ENCODE data around the gene SPATA45.
"Not testable (repeated sequence)": the region's sequence is repeated elsewhere in the genome, so short reads cannot be mapped to it uniquely, and the experiment has no call there.

SPATA45 gene

DNA sequence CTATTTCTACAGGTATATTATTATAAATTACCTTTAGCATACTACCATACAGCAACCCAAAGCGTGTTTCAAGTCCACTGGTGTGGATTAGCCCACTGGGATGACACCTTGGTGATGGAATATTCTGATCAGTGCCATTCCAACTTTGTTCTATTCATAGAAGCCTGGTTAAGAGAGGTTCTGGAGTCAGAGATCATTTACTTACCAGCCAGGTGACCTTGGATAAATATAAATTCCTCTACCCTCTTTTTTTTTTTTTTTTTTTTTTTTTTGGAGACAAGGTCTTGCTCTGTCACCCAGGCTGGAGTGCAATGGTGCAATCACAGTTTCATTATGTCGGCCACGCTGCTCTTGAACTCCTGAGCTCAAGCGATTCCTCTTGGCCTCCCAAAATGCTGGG, at the start of gene SPATA45:
TSS of gene SPATA45 (minus strand) at position 101 of the 400 bp plus-strand sequence. CDS start 11,500 bp downstream, outside the sequence.
- DNase-seq (ENCODE audit: low spot score), result no peak

DNA sequence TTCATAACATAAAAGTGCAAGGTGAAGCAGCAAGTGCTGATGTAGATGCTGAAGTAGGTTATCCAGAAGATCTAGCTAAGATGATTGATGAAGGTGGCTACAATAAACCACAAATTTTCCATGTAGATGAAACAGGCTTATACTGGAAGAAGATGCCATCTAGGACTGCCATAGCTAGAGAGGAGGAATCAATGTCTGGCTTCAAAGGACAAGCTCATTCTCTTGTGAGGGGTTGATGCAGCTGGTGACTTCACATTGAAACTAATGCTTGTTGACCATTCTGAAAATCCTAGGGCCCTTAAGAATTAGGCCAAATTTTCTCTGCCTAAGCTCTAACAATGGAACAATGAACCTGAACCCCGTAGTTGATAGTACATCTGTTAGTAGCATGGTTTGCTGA, 44.7 kb upstream of the SPATA45 start:
- no peak for DNase-seq (ENCODE audit: low spot score)

DNA sequence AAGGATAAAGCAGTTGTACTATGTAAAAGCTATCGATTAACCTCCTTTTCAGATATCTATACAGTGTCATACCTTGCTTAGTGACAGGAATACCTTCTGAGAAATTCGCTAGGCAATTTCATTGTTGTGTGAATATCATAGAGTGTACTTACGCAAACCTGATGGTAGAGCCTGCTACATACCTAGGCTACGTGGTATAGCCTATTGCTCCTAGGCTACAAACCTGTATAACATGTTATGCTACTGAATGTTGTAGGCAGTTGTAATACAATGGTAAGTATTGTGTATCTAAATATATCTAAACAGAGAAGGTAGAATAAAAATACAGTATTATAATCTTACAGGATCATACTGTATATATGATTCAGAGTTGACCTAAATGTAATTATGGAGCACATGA, 37.1 kb upstream of the SPATA45 start:
- DNase-seq (ENCODE audit: low spot score), result no peak

DNA sequence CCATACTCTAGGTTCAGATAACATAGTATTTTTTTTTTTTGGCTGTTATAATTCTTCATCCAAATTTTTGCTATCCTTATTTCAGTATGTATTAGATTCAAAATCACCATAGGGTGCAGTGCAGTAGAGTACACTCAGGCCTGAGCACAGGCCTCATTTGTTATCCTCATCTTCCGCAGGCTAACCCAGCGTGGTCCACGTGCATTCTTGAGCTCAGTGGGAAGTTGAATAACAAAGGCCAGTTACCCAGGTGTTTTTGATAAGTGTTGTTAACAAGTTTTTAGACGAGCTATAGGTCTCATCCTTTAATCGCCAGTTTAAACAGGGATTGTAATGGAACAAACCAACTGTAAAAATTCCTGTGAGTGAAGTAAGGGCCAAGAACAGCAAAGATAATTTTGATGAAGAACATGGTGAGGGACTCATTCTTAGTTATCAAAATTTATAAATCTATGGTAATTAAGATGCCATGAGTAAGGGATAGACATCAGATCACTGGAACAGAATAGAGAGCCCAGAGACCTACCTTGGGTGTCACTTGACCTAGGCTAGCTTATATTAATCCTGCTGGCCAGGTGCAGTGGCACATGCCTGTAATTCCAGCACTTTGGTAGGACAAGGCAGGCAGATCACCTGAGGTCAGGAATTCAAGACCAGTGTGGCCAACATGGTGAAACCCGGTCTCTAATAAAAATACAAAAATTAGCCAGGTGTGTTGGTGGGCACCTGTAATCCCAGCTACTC, 32.7 kb upstream of the SPATA45 start:
- no peak for DNase-seq (ENCODE audit: low spot score)

DNA sequence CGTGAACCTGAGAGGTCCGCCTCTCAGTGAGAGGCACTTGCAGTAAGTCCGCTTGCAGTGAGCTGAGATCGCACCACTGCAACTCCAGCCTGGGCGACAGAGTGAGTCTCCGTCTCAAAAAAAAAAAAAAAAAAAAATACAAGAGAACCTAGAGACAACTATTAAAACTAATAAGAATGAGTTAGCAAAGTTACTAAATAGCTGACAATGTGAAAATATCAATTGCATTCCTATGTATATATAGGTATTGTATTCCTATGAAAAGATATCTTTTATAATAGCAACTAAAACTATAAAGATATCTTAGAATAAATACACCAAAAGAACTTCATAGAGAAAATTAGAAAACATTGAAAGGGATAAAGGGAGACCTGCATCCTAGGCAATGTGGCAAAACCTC, 31.0 kb upstream of the SPATA45 start:
- no peak for DNase-seq (ENCODE audit: low spot score)

DNA sequence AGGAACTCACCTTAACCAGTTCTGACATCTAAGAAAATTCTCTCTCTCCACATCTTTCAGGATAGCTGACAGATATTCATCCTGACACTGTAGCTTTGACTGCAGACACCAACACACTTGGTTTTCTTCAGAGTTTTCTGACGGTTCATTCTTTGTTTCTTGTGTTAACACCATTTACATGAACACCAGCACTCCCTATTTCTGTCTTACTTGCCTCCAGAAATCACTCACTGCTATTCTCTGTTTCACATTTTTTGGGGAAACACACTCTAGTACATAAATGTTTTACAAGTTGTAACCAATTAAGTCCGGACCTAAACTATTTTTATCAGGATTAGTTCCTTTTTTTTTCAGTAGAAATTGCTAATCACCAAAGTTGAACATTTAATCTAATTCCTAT, 26.1 kb upstream of the SPATA45 start:
- DNase-seq (ENCODE audit: low spot score), result no peak

DNA sequence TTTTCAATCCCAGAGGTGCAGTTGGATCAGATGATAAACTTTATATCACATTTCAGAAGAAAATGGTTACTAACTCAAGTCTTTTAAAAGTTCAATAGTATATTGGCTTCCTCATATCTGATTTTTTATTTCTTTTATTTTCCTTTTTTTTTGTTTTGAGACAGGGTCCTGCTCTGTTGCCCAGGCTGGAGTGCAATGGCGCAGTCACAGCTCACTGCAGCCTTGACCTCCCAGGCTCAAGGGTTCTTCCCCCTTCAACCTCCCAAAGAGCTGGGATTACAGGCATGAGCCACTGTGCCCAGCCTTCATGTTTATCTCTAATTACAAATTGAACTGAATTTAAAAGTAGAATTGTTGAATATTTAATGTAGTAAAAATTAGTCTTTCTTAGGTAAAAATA, 24.5 kb upstream of the SPATA45 start:
- DNase-seq (ENCODE audit: low spot score), result no peak

DNA sequence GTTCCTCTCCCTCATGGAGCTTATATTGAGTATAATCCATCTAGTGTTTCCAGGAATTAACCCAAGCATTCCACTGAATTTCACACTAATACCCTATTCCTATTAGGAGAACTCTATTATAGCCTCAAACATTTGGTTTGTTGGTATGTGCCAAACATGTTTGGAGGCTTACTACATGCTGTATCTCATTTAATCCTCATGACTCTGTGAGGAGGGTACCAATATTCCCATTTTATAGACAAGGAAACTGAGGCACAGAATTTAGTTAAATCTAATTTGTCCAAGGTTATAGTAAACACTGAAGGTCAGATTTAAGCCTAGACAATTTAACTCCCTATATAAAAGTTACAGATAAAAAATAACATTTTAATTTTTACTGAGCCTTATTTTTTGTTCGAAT, 19.7 kb upstream of the SPATA45 start:
- no peak for DNase-seq (ENCODE audit: low spot score)

DNA sequence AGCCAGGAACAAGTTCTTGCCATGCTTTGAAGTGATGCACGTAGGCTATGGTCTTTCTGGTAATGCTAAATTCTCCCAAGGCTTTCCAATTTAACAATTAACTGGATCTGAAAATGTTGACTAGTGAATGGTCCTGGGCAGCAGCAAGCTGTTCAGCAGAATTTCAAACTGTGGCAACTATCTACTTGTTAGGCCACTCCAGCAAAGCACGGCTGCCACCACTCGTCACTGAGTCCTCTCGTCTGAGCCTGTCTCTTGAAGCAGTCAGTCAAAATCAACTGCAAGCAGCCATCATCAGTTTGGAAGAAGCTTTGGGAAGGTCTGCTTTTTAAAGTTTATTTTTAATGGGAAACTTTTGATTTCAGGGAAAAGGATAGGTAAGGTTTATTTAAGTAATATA, 16.8 kb upstream of the SPATA45 start:
- no peak for DNase-seq (ENCODE audit: low spot score)

DNA sequence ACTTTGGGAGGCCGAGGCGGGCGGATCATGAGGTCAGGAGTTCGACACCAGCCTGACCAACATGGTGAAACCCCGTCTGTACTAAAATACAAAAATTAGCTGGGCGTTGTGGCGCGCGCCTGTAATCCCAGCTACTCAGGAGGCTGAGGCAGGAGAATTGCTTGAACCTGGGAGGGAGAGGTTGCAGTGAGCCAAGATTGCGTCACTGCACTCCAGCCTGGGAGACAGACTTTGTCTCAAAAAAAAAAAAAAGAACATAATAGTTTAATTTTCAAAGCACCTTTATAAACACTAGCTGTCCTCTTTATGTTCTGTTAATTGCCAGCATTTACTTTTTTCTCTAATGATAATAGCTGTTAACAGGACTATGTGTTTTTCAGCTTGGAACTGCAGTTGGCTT, 15.9 kb upstream of the SPATA45 start:
- DNase-seq (ENCODE audit: low spot score), result not testable (repeated sequence)

DNA sequence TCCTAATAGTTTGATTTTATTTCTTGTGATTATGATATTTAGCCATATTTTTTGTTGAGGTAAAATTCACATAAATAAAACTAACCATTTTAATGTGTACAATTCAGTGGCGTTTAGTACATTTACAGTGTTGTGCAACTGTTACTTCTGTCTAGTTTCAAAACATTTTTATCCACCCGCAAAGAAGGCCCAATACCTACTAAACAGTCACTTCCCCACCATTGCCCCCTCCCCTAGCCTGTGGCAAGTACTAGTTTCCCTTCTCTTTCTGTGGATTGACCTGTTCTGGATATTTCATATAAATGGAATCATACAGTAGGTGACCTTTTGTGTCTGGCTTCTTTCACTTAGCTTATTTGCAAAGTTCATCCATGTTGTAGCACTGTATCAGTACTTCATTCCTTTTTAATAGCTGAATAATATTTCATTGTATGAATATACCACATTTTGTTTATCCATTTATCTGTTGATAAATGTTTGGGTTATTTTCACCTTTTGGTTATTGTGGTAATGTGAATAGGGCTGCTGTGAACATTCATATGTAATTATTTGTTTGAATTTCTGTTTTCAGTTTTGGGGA, 14.8 kb upstream of the SPATA45 start:
- DNase-seq (ENCODE audit: low spot score), result no peak

DNA sequence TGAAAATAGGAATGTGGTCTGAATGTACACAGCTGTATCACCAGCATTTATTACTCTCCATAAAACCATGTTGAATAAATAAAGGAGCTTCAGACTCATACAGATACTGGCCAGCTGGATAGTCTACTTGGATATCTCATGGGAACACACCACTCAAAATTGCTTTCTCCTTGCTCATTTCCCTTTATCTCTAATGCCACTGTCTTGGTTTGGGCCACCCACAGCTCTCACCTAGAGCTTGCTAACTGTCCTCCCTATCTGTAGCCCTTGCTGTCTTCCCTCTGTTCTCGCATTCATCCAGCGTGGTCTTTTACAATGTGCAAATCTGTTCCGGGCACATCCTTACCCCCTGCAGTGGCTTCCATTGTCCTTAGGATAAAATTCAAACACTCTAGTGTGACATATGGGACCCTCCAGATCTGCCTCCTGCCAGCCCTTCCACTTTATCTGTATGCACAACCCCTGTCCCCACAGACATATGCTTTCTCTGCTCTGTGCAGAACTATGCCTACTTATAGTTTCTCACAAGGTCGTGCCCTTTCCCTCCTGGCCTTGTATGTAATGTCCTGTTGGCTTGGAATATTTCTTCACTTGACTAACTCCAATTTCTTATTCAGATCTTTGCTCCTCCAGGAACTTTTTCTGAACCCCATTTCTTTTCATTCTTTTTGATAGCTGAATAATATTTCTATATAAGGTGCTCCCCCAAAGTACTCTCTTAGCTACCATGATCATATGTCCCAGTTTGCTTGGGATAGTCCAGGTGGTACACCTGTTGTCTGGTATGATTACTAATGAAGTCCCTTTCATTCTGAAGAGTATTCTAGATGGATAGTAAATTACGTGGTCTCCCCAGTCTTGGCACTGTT, 13.5 kb upstream of the SPATA45 start:
- DNase-seq (ENCODE audit: low spot score), result no peak

DNA sequence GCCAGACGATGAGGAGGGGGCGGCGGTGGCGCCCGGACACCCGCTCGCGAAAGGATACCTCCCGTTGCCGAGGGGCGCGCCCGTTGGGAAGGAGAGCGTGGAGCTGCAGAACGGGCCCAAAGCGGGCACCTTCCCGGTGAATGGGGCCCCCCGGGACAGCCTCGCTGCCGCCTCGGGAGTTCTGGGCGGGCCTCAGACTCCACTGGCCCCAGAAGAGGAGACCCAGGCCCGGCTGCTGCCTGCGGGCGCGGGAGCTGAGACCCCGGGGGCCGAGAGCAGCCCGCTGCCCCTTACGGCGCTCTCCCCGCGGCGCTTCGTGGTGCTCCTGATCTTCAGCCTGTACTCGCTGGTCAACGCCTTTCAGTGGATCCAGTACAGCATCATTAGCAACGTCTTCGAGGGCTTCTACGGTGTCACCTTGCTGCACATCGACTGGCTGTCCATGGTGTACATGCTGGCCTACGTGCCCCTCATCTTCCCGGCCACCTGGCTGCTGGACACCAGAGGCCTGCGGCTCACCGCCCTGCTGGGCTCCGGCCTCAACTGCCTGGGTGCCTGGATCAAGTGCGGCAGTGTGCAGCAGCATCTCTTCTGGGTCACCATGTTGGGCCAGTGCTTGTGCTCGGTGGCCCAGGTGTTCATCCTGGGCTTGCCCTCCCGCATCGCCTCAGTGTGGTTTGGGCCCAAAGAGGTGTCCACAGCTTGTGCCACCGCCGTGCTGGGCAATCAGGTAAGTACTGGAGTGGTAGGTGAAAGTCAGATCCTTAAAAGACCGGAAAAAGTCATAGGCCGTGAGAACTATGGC, 11.2 kb upstream of the SPATA45 start:
- no peak for DNase-seq (ENCODE audit: low spot score)

DNA sequence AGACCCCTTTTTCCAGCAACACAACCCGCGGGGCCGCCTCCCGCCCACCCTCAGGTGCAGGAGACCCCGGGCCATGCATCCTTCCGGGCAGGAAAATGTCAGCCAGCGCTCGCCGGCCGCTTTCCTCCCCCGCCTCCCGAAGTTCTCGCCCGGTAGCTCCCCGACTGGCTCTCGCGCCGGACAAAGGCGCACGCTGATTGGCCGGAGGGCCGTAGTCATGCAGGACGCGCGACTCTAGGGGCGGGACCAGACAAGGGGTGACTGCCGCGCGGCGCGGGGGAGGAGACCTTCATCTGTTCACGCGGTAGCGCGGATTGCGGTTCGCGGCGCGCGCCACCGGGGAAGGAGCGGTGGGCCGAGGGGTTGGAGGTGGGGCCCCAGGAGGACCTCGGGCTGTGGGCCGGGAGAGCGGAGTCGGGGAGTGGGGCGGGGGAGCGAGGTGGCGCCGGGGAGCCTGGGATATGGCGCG, 10.6 kb upstream of the SPATA45 start, which contains the start of gene FLVCR1:
TSS of gene FLVCR1 (plus strand) at position 284 of the 469 bp plus-strand sequence. CDS start at position 462, 178 bp downstream.
- peak; percentile 98 for DNase-seq (ENCODE audit: low spot score)

DNA sequence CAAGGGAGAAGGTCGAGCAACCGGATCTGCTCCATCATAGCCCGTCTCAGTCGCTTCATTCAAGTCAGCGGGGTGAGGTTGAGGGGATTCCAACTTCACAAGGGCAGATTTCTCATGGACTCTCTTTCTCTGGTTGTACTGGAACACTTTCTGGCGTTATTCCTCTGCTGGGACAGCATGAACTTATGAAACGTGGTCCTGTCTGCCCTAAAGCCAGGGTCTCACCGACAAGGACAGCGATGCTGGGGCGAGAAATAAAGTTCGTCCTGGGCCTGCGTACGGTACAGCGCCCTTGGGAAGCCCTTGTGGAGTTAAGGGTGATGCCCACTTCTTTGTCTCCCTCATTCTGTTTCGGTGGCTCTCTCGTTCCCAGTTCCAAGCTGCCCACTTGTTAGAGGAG, 9.3 kb upstream of the SPATA45 start:
- DNase-seq (ENCODE audit: low spot score), result no peak

DNA sequence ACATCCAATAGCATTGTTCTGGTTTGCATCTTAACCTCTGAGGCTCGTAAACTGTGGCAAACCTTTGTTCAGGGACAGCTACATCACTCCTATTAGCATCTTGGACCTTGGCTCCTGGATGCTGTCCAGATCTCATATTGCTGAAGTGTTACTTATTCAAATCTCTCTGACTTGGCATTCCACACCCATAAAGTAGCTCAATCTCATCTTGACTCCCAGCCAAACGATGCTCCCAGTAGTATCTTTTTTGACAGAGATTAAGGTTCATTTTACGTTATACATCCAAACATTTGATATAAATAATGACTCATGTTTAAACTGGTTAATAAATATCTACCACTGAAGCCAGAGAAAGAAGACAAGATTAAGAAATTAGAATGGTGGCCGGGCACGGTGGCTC, 6.2 kb upstream of the SPATA45 start:
- no peak for DNase-seq (ENCODE audit: low spot score)

DNA sequence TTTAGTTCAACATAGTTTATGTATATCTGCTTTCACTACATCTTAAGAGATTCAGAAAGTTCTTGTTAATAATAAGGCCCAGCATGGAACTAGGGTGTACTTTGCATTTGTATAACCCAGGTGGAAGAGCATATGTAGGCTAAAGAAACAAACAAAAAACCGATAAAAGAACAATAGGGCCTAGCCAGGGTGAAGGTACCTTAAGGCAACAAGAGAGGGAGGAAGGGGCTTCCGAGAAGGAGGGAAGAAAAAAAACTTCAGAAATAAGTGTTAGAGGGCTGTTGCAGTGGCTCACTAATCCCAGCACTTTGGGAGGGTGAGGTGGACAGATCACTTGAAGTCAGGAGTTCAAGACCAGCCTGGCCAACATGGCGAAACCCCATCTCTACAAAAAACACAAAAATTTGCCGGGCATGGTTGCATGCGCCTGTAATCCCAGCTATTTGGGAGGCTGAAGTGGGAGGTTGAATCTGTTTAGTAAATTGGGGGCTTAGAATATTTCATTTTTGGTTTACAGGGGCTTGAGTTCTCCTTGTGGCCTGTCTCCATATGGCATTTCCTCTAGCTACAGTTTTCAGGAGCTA, 4.7 kb upstream of the SPATA45 start:
- DNase-seq (ENCODE audit: low spot score), result no peak

DNA sequence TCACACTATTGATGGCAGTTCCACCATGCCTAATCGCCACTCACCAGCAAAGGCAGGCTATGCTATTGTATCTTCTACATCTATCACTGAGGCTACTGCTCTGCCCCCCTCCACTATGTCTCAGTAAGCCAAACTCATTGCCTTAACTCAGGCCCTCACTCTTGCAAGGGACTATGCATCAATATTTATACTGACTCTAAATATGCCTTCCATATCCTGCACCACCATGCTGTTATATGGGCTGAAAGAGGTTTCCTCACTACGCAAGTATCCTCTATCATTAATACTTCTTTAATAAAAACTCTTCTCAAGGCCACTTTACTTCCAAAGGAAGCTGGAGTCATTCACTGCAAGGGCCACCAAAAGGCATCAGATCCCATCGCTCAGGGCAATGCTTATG, 2.9 kb downstream of the SPATA45 start:
- DNase-seq (ENCODE audit: low spot score), result not testable (repeated sequence)

DNA sequence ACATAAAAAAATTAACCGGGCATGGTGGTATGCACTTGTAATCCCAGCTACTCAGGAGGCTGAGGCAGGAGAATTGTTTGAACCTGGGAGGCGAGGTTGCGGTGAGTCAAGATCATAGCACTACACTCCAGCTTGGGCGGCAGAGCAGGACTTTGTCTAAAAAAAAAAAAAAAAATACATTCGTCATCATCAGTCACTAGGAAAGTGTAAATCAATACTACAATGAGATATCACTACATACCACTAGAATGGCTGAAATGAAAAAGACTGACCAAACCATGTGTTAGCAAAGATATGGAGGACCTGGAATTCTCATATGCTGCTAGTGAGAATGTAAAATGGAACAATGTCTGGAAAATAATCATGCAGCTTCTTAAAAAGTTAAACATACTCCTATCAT, 9.3 kb downstream of the SPATA45 start:
- DNase-seq (ENCODE audit: low spot score), result no peak

DNA sequence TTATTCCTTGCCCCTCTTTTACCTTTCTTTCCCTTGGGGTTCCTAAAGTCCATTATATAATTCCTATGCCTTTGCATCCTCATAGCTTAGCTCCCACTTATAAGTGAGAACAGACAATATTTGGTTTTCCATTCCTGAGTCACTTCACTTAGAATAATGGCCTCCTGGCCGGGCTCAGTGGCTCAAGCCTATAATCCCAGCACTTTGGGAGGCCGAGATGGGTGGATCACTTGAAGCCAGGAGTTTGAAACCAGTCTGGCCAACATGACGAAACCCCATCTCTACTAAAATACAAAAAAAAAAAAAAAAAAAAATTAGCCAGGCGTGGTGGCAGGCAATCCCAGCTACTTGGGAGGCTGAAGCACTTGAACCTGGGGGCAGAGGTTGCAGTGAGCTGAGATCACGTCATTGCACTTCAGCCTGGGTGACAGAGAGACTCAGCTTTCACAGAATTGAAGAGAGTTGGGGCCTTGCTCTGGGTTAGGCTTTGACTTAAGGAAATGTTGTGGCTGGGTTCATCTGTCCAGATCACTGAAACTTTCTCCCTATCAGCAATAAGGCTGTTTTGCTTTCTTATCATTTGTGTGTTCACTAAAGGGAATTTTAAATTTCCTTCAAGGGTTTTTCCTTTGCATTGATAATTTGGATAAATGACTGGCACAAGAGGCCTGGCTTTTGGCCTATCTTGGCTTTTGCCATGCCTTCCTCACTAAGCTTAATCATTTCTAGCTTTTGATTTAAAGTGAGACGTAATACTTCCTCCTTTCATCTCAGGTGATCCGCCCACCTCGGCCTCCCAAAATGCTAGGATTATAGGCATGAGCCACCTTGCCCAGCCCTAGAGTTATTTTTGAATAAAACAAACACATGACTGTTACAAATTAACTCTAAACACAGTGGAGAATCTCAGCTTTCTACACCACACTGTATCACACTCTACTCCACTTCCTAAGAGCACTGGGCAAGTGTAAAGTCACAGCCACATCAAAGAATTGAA, 13.9 kb downstream of the SPATA45 start:
- not testable (repeated sequence) for DNase-seq (ENCODE audit: low spot score)

Data from ecto neural progenitor cell (in vitro differentiated cells).